Activated naive CD8-positive, alpha-beta T cell treated with anti-CD3 and anti-CD28 coated beads, Interleukin-2, amount 10 ng/mL, durations not matched to agents 7 days and 5 days (primary cell): ENCODE data around the gene HTR5A. TPM values are rescaled to one million over a fixed set of nuclear protein-coding genes. Genes with fewer than 3 reads are reported as not detected.
"Not testable (repeated sequence)": the region's sequence is repeated elsewhere in the genome, so short reads cannot be mapped to it uniquely, and the experiment has no call there.

ENCODE experiments used
- ATAC-seq: fragments of 150-1000 bp; cut with Tn5 transposase; one replicate; pipeline ENCODE4 v1.10.0; 2021; ENCODE audit warnings: low read depth, moderate library complexity
- POLR2A ChIA-PET: fragments of 350-600 bp; sonication (Branson Sonifier 250); formaldehyde crosslinking; loops from one replicate; lab custom pipeline; 2021; ENCODE audit warnings: antibody characterized with exemption; lab: Charles Lee
- DNase-seq: peaks from one replicate; pipeline ENCODE4 v3.0.0; 2021
- H3K27ac Mint-ChIP-seq: one replicate; pipeline ENCODE4 v1.8.0; 2022; ENCODE audit warnings: mild to moderate bottlenecking, mixed read lengths
- H3K27me3 Mint-ChIP-seq: one replicate; pipeline ENCODE4 v1.8.0; 2022; ENCODE audit warnings: mild to moderate bottlenecking, moderate library complexity, mixed read lengths
- H3K36me3 Mint-ChIP-seq: one replicate; pipeline ENCODE4 v1.8.0; 2021; ENCODE audit warnings: mild to moderate bottlenecking, mixed read lengths
- H3K4me1 Mint-ChIP-seq: one replicate; pipeline ENCODE4 v1.8.0; 2021; ENCODE audit warnings: mixed read lengths
- H3K4me3 Mint-ChIP-seq: one replicate; pipeline ENCODE4 v1.8.0; 2022; ENCODE audit warnings: mild to moderate bottlenecking, moderate library complexity, mixed read lengths
- H3K9me3 Mint-ChIP-seq: one replicate; pipeline ENCODE4 v1.8.0; 2021; ENCODE audit warnings: mixed read lengths
- total RNA-seq, 2 experiments: library from RNA; stranded (reverse); gene quantifications; one replicate each; pipeline ENCODE4 v1.2.3, GENCODE V29; 2021

Gene HTR5A
- total RNA-seq: not detected

GRCh38 chr7:155069992-155070751 lies at the start of gene HTR5A:
Gene HTR5A (plus strand): TSS chr7:155070324. CDS start chr7:155070900, 576 bp downstream.
- DNase-seq: peak; percentile 91
- POLR2A ChIA-PET: interaction anchor here (0.6 kb wide), 1 partner anchor 199 kb away, joined by 7 read pairs; no protein-coding TSS in a partner anchor
- peaks cover 2% of the 10 kb centered on the region for H3K9me3 Mint-ChIP-seq
- no peak within 1 kb of the TSS for H3K4me3 Mint-ChIP-seq
- no peaks in the 10 kb centered on the region for H3K4me1 Mint-ChIP-seq
- peaks cover 26% of the 10 kb centered on the region for H3K27me3 Mint-ChIP-seq
- H3K27ac Mint-ChIP-seq: no peak within 1 kb of the TSS
- H3K36me3 Mint-ChIP-seq: no peaks in the 10 kb centered on the region
- peak; percentile 100 for ATAC-seq

- POLR2A ChIA-PET: no interaction called here
- no peak overlapping the region for H3K27ac Mint-ChIP-seq
Observed at GRCh38 chr7:155020996-155021395, 49.1 kb upstream of the HTR5A start.

GRCh38 chr7:155021699-155022145 lies 48.4 kb upstream of the HTR5A start:
- DNase-seq (no peak), ATAC-seq (no peak)
- H3K36me3 Mint-ChIP-seq: no peaks in the 10 kb centered on the region
- no peaks in the 10 kb centered on the region for H3K4me1 Mint-ChIP-seq
- no peak overlapping the region for H3K4me3 Mint-ChIP-seq
- peaks cover 2% of the 10 kb centered on the region for H3K27me3 Mint-ChIP-seq
- POLR2A ChIA-PET: no interaction called here
- H3K9me3 Mint-ChIP-seq: no peaks in the 10 kb centered on the region
- H3K27ac Mint-ChIP-seq: no peak overlapping the region

More at GRCh38 chr7:155020996-155021395, 49.1 kb upstream of the HTR5A start:
- no peaks in the 10 kb centered on the region for H3K36me3 Mint-ChIP-seq
- H3K27me3 Mint-ChIP-seq: peaks cover 4% of the 10 kb centered on the region
- H3K4me3 Mint-ChIP-seq: no peak overlapping the region
- H3K9me3 Mint-ChIP-seq: no peaks in the 10 kb centered on the region
- H3K4me1 Mint-ChIP-seq: no peaks in the 10 kb centered on the region
- no peak for ATAC-seq
- DNase-seq: no peak

GRCh38 chr7:155027879-155028278 lies 42.2 kb upstream of the HTR5A start:
- POLR2A ChIA-PET: no interaction called here
- peaks cover 13% of the 10 kb centered on the region for H3K27me3 Mint-ChIP-seq
- no peak overlapping the region for H3K27ac Mint-ChIP-seq
- H3K9me3 Mint-ChIP-seq: peaks cover 4% of the 10 kb centered on the region
- peaks cover 4% of the 10 kb centered on the region for H3K36me3 Mint-ChIP-seq
- H3K4me1 Mint-ChIP-seq: peaks cover 7% of the 10 kb centered on the region
- DNase-seq (no peak), ATAC-seq (no peak)
- H3K4me3 Mint-ChIP-seq: no peak overlapping the region

GRCh38 chr7:155032978-155033377 lies 37.1 kb upstream of the HTR5A start:
- Mint-ChIP-seq H3K36me3 (no peaks in the 10 kb centered on the region), H3K9me3 (no peaks in the 10 kb centered on the region), H3K27me3 (peaks cover 21% of the 10 kb centered on the region), H3K4me3 (no peak overlapping the region), H3K4me1 (no peaks in the 10 kb centered on the region), H3K27ac (no peak overlapping the region)
- ATAC-seq: no peak
- POLR2A ChIA-PET: interaction anchor here (0.6 kb wide), 1 partner anchor 34 kb away, joined by 5 read pairs; no protein-coding TSS in a partner anchor
- no peak for DNase-seq

GRCh38 chr7:155034495-155034894 lies 35.6 kb upstream of the HTR5A start:
- H3K9me3 Mint-ChIP-seq: not testable (repeated sequence)

GRCh38 chr7:155038335-155038734 lies 31.8 kb upstream of the HTR5A start:
- POLR2A ChIA-PET: no interaction called here
- H3K36me3 Mint-ChIP-seq: no peaks in the 10 kb centered on the region
- H3K9me3 Mint-ChIP-seq: no peaks in the 10 kb centered on the region
- H3K27me3 Mint-ChIP-seq: peaks cover 10% of the 10 kb centered on the region
- ATAC-seq: no peak
- no peaks in the 10 kb centered on the region for H3K4me1 Mint-ChIP-seq
- H3K27ac Mint-ChIP-seq: no peak overlapping the region
- no peak for DNase-seq
- H3K4me3 Mint-ChIP-seq: no peak overlapping the region

More at GRCh38 chr7:155034495-155034894, 35.6 kb upstream of the HTR5A start:
- H3K36me3 Mint-ChIP-seq, DNase-seq, ATAC-seq, H3K27ac Mint-ChIP-seq, H3K4me3 Mint-ChIP-seq, H3K4me1 Mint-ChIP-seq, POLR2A ChIA-PET: not testable (repeated sequence)
- peaks cover 21% of the 10 kb centered on the region for H3K27me3 Mint-ChIP-seq

- no peak for ATAC-seq
- H3K27ac Mint-ChIP-seq: no peak overlapping the region
- no peaks in the 10 kb centered on the region for H3K4me1 Mint-ChIP-seq
- H3K36me3 Mint-ChIP-seq: no peaks in the 10 kb centered on the region
- POLR2A ChIA-PET: no interaction called here
- H3K27me3 Mint-ChIP-seq: peaks cover 9% of the 10 kb centered on the region
- DNase-seq: no peak
- no peak overlapping the region for H3K4me3 Mint-ChIP-seq
- no peaks in the 10 kb centered on the region for H3K9me3 Mint-ChIP-seq
Observed at GRCh38 chr7:155043756-155044155, 26.4 kb upstream of the HTR5A start.

GRCh38 chr7:155048006-155048405 lies 22.1 kb upstream of the HTR5A start:
- Mint-ChIP-seq H3K36me3 (no peaks in the 10 kb centered on the region), H3K27me3 (peaks cover 8% of the 10 kb centered on the region), H3K4me3 (no peak overlapping the region), H3K9me3 (no peaks in the 10 kb centered on the region), H3K27ac (no peak overlapping the region), H3K4me1 (no peaks in the 10 kb centered on the region)
- POLR2A ChIA-PET: no interaction called here
- DNase-seq: no peak
- ATAC-seq: no peak

GRCh38 chr7:155051355-155051754 lies 18.8 kb upstream of the HTR5A start:
- H3K9me3 Mint-ChIP-seq: no peaks in the 10 kb centered on the region
- POLR2A ChIA-PET: no interaction called here
- ATAC-seq (no peak), DNase-seq (no peak)
- no peaks in the 10 kb centered on the region for H3K4me1 Mint-ChIP-seq
- H3K27ac Mint-ChIP-seq: no peak overlapping the region
- peaks cover 3% of the 10 kb centered on the region for H3K27me3 Mint-ChIP-seq
- no peak overlapping the region for H3K4me3 Mint-ChIP-seq
- H3K36me3 Mint-ChIP-seq: no peaks in the 10 kb centered on the region

GRCh38 chr7:155053002-155053401 lies 17.1 kb upstream of the HTR5A start:
- peaks cover 3% of the 10 kb centered on the region for H3K27me3 Mint-ChIP-seq
- no peak for ATAC-seq
- POLR2A ChIA-PET: no interaction called here
- no peaks in the 10 kb centered on the region for H3K4me1 Mint-ChIP-seq
- no peaks in the 10 kb centered on the region for H3K36me3 Mint-ChIP-seq
- DNase-seq: no peak
- no peaks in the 10 kb centered on the region for H3K9me3 Mint-ChIP-seq
- no peak overlapping the region for H3K4me3 Mint-ChIP-seq
- no peak overlapping the region for H3K27ac Mint-ChIP-seq

GRCh38 chr7:155054761-155055160 lies 15.4 kb upstream of the HTR5A start:
- Mint-ChIP-seq H3K36me3 (no peaks in the 10 kb centered on the region), H3K4me3 (no peak overlapping the region), H3K9me3 (no peaks in the 10 kb centered on the region), H3K27ac (no peak overlapping the region), H3K4me1 (no peaks in the 10 kb centered on the region), H3K27me3 (peaks cover under 1% of the 10 kb centered on the region)
- POLR2A ChIA-PET: no interaction called here
- ATAC-seq: no peak
- no peak for DNase-seq

- no peaks in the 10 kb centered on the region for H3K27me3 Mint-ChIP-seq
Observed at GRCh38 chr7:155057076-155057475, 13.0 kb upstream of the HTR5A start.

GRCh38 chr7:155058896-155059295 lies 11.2 kb upstream of the HTR5A start:
- Mint-ChIP-seq H3K4me1 (no peaks in the 10 kb centered on the region), H3K36me3 (no peaks in the 10 kb centered on the region), H3K4me3 (no peak overlapping the region), H3K27me3 (no peaks in the 10 kb centered on the region), H3K9me3 (no peaks in the 10 kb centered on the region), H3K27ac (no peak overlapping the region)
- no peak for DNase-seq
- POLR2A ChIA-PET: no interaction called here
- no peak for ATAC-seq

More at GRCh38 chr7:155057076-155057475, 13.0 kb upstream of the HTR5A start:
- Mint-ChIP-seq H3K36me3 (no peaks in the 10 kb centered on the region), H3K9me3 (no peaks in the 10 kb centered on the region), H3K4me1 (no peaks in the 10 kb centered on the region), H3K27ac (no peak overlapping the region), H3K4me3 (no peak overlapping the region)
- no peak for ATAC-seq
- POLR2A ChIA-PET: no interaction called here
- DNase-seq: no peak
